M059J (cell line): ENCODE results near the gene YPEL1. TPM values are rescaled to one million over a fixed set of nuclear protein-coding genes. Genes with fewer than 3 reads are reported as not detected.
"Not testable (repeated sequence)": the region's sequence is repeated elsewhere in the genome, so short reads cannot be mapped to it uniquely, and the experiment has no call there.

Source experiments
- DNase-seq: peaks from one replicate; pipeline ENCODE4 v3.0.0-alpha.2; 2012; ENCODE audit warnings: low read depth
- total RNA-seq: library from RNA; depleted of rRNA; stranded (reverse); fragments of >200 nt; shearing (Covaris generic); gene quantifications from 2 replicates; pipeline ENCODE4 v1.2.3, GENCODE V29; 2014

Gene YPEL1
- total RNA-seq, 1 experiment from 2014 or later, result 1.2 TPM

DNA sequence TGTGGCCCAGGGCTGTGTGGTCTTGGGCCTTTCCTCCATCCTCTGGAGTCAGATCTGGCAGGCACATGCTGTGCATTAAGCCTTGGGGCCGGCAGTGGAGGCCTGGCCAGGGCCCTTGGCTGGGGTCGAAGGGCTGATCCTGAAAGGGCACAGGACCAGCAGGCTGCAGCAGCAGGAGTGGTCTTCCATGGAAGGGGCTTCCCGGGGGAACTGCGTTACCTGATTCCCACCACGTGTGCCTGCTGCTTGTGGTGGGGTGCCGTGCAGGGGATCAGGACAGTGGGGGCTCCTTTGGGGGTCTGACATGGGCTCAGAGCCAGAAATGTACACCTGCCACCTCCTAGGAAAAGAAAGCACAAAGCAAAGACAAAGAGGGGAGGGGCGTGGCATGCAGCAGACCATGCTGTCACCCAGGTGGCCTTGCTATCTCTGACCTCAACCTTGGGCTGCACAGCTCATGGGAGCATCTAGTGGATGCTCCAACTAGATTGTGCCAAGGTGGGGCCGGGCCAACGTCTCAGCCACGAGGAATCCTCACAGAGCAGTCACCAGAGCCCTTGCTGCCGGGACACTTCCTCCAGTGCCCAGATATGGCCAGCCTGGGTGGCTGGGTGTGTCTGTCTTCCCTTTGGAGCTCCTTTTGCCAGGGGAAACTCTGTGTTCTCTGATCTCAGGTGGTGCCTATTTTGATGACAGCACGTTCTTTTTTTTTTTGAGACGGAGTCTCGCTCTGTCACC lies 17.9 kb upstream of the YPEL1 start:
- no peak for DNase-seq

DNA sequence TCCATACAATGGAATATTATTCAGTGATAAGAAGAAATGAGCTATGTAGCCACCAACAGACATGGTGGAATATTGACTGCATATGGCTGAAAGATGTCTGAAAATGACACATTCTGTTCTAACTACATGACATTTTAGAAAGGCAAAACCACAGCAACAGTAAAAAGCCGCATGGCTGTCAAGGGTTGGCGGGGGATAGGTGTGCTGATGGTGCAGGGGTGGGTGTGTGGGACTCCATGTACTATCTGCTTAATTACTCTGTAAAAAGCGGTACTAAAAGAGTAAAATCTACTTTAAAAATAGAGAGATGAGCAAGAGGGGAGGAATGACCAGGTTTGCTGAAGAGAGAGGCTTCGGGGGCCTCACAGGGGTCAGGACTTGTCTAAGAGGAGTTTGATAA lies 16.7 kb upstream of the YPEL1 start:
- DNase-seq, result no peak

DNA sequence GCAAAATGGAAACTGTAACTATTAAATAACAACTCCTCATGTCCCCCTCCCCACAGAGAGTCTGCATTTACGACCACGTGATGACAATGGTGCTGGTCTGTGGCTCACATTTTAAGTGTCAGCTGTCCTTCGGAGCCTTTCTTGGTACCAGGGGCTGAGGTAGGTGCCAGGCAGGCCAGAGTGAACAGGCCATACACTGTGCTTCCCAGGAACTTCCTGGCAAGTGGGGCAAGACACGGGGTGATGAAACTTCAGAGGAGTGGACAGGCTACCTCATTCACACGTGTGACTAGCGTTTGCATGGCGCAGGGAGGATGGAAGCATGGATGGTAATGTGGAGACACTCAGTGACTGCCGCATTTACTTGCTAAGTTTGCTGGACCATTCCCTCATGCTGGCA lies 10.4 kb upstream of the YPEL1 start:
- DNase-seq, result no peak

DNA sequence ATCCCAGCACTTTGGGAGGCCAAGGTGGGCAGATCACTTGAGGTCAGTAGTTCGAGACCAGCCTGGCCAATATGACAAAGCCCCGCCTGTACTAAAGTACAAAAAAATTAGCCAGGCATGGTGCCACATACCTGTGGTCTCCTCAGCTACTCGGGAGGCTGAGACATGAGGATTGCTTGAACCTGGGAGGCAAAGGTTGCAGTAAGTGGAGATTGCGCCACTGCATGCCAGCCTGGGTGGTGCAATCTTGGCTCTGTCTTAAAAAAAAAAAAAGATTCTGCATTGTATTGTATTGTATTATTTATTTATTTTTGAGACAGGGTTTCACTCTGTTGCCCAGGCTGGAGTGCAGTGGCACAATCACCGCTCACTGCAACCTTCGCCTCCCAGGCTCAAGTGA lies 9.3 kb upstream of the YPEL1 start:
- DNase-seq, result peak; percentile 21

DNA sequence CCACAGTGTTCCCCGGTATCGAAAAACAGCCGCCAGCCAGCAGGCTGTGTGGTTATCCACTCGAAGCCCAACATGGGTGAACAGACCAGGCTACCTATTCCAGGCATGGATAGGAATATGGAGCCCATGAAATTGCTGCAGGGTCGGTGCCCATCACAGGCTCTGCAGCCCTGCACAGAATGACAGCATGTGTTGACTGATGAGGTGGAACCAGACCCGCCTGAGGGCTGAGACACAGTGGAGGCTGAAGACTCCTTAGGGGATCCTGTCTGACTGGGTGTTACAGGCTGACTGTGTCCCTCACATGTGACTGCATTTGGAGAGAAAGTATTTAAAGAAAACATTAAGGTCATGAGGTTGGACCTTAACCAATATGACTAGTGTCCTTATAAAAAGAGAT lies 6.2 kb upstream of the YPEL1 start:
- peak; percentile 9 for DNase-seq

DNA sequence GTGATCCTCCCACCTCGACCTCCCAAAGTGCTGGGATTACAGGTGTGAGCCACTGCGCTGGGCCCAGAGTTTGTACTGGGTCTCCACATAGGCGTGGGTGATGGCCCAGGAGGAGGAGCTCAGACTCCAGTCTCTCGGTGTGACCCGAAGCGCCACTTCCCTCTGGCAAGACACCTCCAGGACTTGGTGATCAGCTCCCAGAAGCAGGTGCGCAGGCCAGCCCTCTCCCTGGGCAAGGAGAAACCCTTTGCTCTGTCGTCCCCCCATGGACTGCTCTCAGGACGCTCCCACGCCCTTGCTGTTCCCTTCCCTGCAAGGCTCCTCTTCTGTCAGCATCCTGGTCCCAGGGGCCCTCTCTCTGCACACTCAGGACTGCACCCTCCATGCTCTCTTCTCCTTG lies 5.5 kb upstream of the YPEL1 start:
- DNase-seq, result no peak

DNA sequence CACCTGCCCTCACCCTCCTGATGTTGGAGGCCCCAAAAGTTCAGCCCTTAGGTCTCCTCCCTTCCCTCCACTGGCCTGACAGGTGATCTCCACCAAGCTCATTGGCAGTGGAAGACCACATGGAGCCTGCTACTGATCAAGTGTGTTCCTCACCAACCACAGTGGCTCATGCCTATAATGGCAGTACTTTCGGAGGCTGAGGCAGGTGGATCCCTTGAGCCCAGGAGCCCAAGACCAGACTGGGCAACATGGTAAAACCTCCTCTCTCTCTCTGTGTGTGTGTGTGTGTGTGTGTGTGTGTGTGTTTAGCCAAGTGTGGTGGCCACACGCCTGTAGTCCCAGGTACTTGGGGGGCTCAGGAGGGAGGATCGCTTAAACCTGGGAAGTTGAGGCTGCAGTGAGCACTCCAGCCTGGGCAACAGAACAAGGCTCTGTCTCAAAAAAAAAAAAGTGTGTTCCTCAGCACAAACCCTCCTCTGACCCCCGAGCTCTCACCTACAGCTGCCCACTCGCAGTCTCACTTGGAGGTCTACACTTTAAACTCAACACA lies 4.3 kb upstream of the YPEL1 start:
- no peak for DNase-seq

DNA sequence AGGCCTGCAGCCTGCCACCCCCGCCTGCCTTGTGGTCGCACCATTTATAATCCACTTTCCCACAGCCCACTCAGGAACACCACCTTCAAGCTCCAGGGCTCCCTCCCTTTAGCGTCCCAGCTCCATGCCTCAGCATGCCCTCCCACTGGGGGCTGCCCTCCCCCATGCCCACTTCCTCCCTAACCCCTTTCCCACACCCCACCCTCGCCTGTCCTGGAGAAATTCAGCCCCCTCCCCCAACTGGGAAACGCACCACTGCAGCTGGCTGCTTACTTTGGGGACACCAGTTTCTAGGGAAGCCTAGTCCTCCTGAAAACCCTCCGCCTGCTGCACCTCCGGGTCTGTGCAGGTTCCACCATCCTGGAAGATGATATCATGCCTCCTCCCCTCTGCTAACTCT lies 3.4 kb upstream of the YPEL1 start:
- DNase-seq, result no peak

DNA sequence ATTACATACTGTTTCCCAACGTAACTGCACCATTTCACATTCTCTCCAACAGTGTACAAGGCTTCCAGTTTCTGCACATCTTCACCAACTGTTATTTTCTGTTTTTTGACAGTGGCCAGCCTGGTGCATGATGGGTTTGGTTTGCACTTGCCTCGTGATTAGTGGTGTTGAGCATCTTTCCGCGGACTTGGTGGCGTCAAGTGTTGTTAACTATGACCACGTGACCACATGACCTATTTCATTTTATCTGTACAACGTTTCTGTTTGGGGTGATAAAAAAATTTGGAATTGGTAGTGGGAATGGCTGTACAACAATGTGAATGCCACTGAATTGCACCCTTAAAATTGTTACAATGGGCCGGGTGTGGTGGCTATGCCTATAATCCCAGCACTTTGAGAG lies 2.5 kb upstream of the YPEL1 start:
- no peak for DNase-seq

DNA sequence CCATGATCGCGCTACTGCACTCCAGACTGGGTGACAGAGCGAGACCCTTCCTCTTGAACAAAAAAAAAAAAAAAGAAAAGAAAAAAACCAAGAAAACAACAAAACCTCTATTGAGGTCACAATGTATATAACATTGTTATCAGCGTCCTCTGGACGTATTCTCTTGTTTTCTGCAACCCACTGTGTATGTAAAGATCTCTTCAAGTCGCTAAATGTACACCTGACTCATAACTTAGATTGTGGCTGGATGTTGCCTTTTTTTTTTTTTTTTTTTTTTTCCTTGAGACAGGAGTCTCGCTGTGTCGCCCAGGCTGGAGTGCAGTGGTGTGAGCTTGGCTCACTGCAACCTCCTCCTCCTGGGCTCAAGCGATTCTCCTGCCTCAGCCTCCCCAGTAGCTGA lies 1.4 kb upstream of the YPEL1 start:
- no peak for DNase-seq

DNA sequence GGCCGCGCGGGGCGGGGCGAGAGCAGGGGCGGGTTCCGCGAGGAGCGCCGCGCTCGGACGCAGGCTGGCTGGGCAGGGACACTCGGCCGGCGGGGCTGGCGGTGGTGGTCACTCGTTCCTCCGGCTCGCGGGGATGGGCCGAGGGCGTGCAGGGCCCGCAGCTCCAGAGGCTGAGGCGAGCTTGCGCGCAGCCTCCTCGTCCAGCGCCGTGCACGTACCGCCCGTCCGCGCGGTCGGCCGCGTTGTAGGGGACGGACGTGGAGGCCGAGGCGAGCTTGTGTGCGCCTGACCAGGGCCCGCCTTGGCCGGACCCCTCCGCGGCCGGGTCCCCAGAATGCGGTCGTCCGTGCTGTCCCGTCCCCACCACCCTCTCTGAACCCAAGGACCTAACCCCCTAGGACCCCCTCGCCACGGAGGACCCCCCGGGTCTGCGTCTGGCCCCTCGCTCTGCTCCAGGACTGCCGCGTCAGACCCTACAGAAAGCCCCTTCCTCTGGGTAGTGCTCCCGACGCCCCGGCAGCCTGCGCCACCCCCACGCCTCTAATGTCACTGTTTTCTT lies 569 bp upstream of the YPEL1 start:
- no peak for DNase-seq

DNA sequence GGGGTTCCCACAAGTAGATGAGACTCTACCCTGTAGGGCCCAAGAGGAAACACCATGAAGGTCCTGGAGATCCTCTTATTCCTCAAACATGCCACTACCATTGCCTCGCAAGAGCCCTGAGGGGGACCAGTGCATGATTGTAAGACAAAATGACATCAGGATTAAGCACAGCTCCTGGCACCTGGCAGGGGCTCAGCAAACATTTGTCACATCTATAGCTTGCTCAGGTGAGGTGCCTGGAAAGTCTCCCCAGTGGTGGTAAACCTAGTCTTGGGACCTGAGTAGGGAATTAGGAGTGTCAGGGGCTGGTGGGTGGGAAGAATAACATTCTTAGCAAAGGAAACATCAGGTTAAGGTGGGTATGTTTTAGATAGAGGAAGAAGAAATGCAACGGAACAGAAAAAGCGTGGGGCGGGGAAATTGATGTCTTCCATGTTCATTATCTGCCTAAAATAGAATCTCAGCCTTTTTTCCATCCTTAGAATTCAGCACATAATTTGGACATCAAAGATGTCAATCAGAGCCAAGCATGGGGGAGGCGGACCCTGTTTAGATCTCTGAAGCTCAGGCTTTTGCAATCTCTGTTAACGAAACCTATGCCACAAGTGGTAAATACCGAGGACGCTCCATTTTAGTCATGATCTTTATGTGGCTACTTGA lies 924 bp downstream of the YPEL1 start:
- no peak for DNase-seq

DNA sequence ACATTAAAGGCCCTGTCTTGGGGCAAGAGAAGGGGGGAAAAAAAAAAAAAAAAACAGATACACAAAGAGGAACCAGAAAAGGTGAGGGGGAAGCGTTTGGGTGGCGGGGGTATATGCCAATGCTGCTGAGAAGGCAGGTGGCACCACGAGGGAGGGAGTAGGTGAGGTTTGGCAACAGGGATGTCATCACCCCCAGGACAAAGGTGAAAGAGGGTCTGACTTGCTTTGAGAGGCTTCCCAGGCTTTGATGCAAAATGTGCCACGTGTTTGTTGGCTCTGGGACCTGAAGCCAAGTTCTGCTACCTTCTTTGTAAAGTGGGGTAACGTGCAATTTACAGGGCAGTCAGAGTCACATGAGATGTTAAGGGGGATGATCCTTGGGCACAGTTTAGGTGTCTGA lies 4.1 kb downstream of the YPEL1 start:
- no peak for DNase-seq

DNA sequence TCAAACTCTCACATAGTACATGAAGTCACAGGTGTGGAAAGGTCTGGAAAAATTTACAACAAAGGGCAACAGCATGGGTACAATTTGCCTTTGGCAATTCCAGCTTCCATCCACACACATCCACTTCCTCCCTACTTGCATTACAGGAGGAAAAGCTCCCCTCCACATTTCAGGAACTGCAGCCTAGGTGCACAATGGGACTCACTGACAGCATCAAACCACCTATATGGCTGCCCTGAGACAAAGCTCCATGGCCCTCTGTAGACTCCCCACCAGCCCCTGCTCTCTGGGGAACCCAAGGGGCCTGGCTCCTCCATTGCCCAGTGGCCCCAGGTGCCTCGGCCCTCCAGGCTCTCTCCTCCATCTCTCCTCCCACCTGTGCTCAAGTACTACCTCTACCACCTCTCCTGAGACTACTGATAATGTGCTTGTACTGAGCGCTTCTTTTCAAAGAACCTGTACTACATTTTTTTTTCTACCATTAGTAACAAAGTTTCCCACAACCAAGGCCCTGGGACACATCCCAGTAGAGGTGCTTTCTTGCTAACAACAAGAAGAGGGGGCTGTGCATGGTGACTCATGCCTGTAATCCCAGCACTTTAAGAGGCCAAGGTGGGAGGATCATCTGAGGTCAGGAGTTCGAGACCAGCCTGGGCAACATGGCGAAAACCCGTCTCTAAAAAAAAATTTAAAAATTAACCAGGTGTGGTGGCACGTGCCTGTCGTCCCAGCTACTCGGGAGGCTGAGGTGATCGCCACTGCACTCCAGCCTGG lies 4.9 kb downstream of the YPEL1 start:
- DNase-seq, result no peak

DNA sequence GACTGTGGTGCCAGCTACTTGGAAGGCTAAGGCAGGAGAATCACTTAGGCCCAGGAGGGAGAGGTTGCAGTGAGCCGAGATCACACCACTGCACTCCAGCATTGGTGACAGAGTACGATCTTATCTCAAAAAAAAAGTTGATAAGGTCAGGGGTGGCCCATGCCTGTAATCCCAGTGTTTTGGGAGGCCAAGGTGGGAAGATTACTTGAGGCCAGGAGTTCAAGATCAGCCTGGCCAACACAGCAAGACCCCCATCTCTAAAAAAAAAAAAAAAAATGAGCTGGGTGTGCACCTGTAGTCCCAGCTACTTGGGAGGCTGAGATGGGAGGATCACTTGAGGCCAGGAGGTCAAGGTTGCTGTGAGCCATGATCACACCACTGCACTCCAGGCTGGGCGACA lies 6.4 kb downstream of the YPEL1 start:
- not testable (repeated sequence) for DNase-seq

DNA sequence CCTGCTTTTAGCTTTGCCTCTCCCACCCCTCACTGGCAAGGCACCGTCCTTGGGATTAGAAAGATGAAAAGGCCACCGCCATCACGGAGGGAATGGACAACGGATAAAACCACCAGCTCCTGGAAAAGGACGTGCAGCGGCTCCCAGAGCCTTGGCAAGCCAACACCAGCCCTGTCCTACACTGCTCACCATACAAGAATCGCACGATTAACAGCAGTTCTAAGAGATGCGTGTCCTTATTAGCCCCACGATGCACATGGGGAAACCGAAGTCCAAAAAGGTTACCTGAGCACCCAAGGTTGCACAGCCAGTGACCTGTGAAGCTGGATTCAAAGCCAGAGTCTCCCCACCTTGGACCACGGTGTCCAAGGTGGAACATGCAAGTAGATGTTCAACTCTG lies 7.3 kb downstream of the YPEL1 start:
- DNase-seq, result no peak

DNA sequence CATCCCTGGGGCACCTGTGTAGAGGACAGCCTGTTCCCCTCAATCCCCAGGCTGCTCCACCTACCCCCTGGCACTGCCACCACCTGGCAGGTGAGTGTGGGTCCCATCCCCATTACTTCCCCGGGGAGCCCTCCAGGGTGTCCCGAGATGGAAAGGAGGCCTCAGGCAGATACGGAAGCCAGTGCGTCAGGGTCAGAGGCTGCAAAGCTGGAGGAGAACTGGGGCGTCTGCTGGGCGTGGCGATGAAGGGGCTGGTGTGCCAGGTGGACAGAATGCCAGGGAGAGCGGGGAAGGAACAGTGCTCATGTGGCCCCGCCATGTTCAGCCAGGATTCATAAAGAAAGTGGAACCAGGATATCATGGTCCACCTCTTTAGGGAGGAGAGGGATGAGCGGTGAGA lies 7.8 kb downstream of the YPEL1 start:
- DNase-seq, result no peak

DNA sequence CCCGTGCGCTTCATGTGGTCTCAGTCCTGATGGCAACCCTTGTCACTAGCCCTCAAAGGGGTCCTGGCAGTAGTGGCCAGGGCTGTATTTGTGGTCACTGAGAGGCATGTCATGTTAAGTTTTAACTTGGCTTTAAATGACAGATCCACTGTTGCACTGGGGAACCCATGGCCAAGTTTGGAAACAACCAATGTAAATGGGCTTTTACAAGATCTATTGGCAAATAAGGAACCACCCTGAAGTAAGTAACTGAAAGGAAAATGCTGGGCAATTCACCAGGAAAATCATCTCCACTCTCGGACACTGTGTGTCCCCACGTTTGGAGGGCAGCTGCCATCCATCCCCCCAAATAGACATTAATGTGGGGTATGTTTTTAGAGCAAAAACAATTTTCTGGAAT lies 8.4 kb downstream of the YPEL1 start:
- no peak for DNase-seq

DNA sequence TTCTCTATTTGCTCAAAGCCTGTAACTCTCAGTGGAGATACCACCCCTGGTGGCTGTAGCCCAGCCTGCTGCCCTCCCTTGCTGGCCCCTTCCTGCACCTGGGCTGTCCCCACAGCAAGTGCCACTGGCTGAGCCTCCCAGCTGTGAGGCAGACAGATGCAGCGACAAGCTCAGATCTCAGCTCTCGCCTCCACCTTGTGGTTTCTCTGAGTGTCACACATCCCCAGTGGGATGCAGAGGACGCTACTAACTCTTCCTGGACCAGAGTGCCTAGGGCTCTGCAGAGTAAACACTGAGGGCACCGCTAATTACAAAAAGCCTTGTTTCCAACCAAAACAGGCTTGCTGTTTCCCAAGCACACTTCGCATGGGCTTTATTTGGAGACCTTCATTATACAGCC lies 8.9 kb downstream of the YPEL1 start:
- DNase-seq, result no peak

DNA sequence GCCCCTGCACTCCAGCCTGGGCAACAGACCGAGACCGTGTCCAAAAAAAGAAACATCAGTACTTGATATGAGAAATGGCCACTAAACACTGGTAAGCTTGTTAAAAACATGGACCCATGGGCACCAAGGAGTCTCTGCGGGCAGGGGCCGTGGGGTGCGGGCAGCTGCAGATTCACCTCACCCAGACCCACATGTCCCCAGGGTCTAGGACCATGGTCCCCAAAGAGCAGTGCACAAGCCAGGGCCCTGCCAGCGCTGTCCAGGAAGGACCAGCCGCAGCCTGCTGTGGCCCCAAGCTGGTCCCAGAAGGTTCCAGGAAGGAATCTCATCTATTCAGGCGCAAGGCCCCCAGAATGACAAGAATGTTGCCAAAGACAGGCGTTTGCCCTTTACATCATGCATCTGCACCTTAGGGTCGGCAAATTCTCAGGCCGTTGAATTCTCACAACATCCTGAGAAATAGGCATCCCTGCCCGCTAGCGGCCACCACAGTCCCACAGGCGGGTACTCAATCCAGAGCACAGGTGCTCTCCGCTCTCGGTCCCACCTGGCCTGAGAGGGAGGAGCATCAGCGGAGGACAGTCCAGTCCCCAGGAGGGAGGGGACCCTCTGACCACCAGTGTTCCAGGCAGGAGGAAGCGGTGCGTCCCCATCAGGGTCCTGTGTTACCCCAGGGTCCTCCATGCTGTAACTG lies 9.5 kb downstream of the YPEL1 start:
- DNase-seq, result no peak

DNA sequence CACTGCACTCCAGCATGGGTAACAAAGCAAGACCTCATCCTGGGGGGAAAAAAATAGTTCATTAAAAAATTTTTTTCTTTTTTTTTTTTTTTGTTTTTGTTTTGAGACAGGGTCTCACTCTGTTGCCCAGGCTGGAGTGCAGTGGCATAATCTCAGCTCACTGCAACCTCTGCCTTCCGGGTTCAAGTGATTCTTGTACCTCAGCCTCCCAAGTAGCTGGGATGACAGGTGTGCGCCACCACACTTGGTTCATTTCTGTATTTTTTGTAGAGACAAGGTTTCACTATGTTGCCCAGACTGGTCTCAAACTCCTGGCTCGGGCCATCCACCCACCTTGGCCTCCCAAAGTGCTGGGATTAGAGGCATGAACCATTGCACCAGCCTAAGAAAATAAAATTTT lies 11.1 kb downstream of the YPEL1 start:
- DNase-seq, result not testable (repeated sequence)
